ENCODE results near the gene DSCAML1.

DNA sequence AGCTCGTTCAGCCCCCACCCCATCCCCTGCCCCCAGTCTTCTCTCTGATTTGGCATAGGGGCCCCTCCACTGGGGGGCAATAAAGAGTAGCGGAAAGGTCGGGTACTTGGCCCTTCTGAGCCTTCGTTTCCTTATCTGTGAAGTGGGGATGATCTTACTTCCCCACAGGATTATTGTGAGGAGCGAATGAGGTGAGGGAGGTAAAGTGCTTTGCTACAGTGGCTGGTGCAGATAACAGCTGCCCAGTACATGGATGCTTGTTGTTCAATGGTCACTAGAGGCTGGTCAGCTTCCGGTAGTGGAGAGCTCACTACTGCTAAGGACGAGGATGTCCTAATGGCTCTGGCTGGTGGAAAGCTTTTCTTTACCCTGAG is 368.2 kb downstream of the DSCAML1 start:
- TF ChIP-seq CTCF (conservative IDR thresholded peaks at IDR 0.05; ENCODE audit: low read length) (0 out of 2 replicates have a peak, but pooled peaks have one; percentile 18), EZH2phosphoT487 (IDR thresholded peaks at IDR 0.05; ENCODE audit: borderline replicate concordance, low read depth, low read length) (no peak)

Data from OCI-LY7 (cell line).